Left ventricle myocardium inferior (tissue), 1 donor: ENCODE data around the gene GLA. TPM values are rescaled to one million over a fixed set of nuclear protein-coding genes. Genes with fewer than 3 reads are reported as not detected.

Source experiments
- DNase-seq: peaks from one replicate; pipeline ENCODE4 v3.0.0-alpha.2; 2020
- H3K27ac ChIP-seq: fragments of 200-600 bp; replicated peaks from 2 replicates; pipeline ENCODE4 v1.8.0; 2021
- H3K27me3 ChIP-seq: fragments of 200-600 bp; 2 replicates; pipeline ENCODE4 v1.8.0; 2021; ENCODE audit warnings: low read depth
- H3K36me3 ChIP-seq: fragments of 200-600 bp; 2 replicates; pipeline ENCODE4 v1.8.0; 2021
- H3K4me1 ChIP-seq: fragments of 200-600 bp; 2 replicates; pipeline ENCODE4 v1.8.0; 2021
- H3K4me3 ChIP-seq: fragments of 200-600 bp; 2 replicates; pipeline ENCODE4 v1.8.0; 2021; ENCODE audit warnings: mild to moderate bottlenecking, moderate library complexity
- H3K9me3 ChIP-seq: fragments of 200-600 bp; replicated peaks from 2 replicates; pipeline ENCODE4 v1.8.0; 2021
- intact Hi-C: fragments of 100-400 bp; cut with micrococcal nuclease; formaldehyde crosslinking; loops from one replicate; pipeline ENCODE4 v1.11.0; 2022
- long read RNA-seq: library from polyadenylated mRNA; unstranded; transcript quantifications from one replicate; pipeline ENCODE4 v2.0.0, GENCODE V29; 2021
- total RNA-seq: library from RNA; stranded (reverse); fragmentation: NEBNext Ultra II Directional; extraction: Animal tissue kit (Norgen Biotek cat#: 25700); gene quantifications from one replicate; pipeline ENCODE4 v1.2.1, GENCODE V29; 2021
- TF ChIP-seq, protein P1 (sequence below): fragments of 200-600 bp; IDR thresholded peaks from 2 replicates; pipeline ENCODE4 v1.8.0; 2021; ENCODE audit warnings: antibody characterized with exemption, mild to moderate bottlenecking, borderline replicate concordance
- donor health status: DM: no; HTN: yes; CAD: no; lungs with severe emphysema.

The GLA gene
- 10.8 TPM for total RNA-seq
- long read RNA-seq, partial matches to known transcripts = 0 of 4 reads
- long read RNA-seq, other reads (novel, unspliced or antisense) = 1 of 4 reads

- Histone ChIP-seq H3K27me3 (no peaks in the 10 kb centered on the region), H3K36me3 (peaks cover 8% of the 10 kb centered on the region), H3K9me3 (no peaks in the 10 kb centered on the region), H3K27ac (peak within 1 kb of the TSS; percentile 95), H3K4me3 (peak within 1 kb of the TSS; percentile 78), H3K4me1 (peaks cover 48% of the 10 kb centered on the region)
- TF ChIP-seq, protein P1, sequence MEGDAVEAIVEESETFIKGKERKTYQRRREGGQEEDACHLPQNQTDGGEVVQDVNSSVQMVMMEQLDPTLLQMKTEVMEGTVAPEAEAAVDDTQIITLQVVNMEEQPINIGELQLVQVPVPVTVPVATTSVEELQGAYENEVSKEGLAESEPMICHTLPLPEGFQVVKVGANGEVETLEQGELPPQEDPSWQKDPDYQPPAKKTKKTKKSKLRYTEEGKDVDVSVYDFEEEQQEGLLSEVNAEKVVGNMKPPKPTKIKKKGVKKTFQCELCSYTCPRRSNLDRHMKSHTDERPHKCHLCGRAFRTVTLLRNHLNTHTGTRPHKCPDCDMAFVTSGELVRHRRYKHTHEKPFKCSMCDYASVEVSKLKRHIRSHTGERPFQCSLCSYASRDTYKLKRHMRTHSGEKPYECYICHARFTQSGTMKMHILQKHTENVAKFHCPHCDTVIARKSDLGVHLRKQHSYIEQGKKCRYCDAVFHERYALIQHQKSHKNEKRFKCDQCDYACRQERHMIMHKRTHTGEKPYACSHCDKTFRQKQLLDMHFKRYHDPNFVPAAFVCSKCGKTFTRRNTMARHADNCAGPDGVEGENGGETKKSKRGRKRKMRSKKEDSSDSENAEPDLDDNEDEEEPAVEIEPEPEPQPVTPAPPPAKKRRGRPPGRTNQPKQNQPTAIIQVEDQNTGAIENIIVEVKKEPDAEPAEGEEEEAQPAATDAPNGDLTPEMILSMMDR = peak; percentile 31
- DNase-seq = peak; percentile 88
- intact Hi-C loops = no loop called here
These were observed at the start of gene GLA, which contains the start of gene HNRNPH2 for GRCh38 chrX:101407748-101408531. Gene GLA, minus strand, starts transcription at chrX:101407925. Its CDS starts 22 bp downstream, at chrX:101407903. Gene HNRNPH2, plus strand, starts transcription at chrX:101408222. Its CDS starts 3,767 bp downstream, at chrX:101411989.

- intact Hi-C loops = no loop called here
- DNase-seq = no peak
- Histone ChIP-seq H3K9me3 (no peaks in the 10 kb centered on the region), H3K4me1 (peaks cover 14% of the 10 kb centered on the region), H3K36me3 (peaks cover 7% of the 10 kb centered on the region), H3K4me3 (no peak overlapping the region), H3K27ac (no peak overlapping the region), H3K27me3 (no peaks in the 10 kb centered on the region)
- TF ChIP-seq, protein P1 = no peak
These were observed 44.3 kb upstream of the GLA start for GRCh38 chrX:101452056-101452455.

DNA sequence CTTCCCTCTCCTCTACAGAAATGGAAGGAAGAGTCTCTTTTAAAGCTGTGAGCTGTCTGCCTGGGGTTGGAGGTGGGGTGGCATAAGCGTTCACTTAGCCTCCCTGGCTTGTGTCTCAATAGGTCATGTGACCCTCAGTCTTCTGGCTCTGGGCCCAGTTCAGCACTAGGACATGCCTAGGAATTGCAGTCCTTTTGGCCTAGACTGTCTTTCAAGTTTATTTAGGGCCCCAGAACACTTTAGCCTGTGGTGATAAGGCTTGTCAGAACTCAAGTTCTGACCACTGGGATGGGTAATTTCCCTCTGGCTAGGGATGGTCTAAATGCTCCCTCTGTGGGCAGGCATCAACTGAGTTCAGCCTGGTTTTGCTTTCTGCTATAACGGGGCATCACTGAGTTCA, 43.2 kb upstream of the GLA start:
- DNase-seq = peak; percentile 41

GRCh38 chrX:101450085-101450484, 42.4 kb upstream of the GLA start:
- TF ChIP-seq, protein P1 = no peak

More for the DNA sequence above, 43.2 kb upstream of the GLA start:
- no peaks in the 10 kb centered on the region for H3K9me3 ChIP-seq
- peak overlapping the region; percentile 46 for H3K27ac ChIP-seq
- TF ChIP-seq, protein P1 = no peak
- H3K4me3 ChIP-seq = no peak overlapping the region
- intact Hi-C loops = no loop called here
- peaks cover 14% of the 10 kb centered on the region for H3K4me1 ChIP-seq
- no peaks in the 10 kb centered on the region for H3K27me3 ChIP-seq
- peaks cover 4% of the 10 kb centered on the region for H3K36me3 ChIP-seq

GRCh38 chrX:101449279-101449678, 41.6 kb upstream of the GLA start:
- H3K36me3 ChIP-seq = no peaks in the 10 kb centered on the region
- no peak overlapping the region for H3K27ac ChIP-seq
- no peak overlapping the region for H3K4me3 ChIP-seq
- no peaks in the 10 kb centered on the region for H3K27me3 ChIP-seq
- intact Hi-C loops = no loop called here
- no peak for DNase-seq
- H3K9me3 ChIP-seq = no peaks in the 10 kb centered on the region
- H3K4me1 ChIP-seq = peaks cover 14% of the 10 kb centered on the region
- TF ChIP-seq, protein P1 = no peak

More at GRCh38 chrX:101450085-101450484, 42.4 kb upstream of the GLA start:
- no peaks in the 10 kb centered on the region for H3K36me3 ChIP-seq
- intact Hi-C loops = no loop called here
- DNase-seq = no peak
- H3K4me1 ChIP-seq = peaks cover 14% of the 10 kb centered on the region
- no peaks in the 10 kb centered on the region for H3K9me3 ChIP-seq
- H3K27me3 ChIP-seq = no peaks in the 10 kb centered on the region
- H3K27ac ChIP-seq = no peak overlapping the region
- H3K4me3 ChIP-seq = no peak overlapping the region
